NCI-H146 treated with DMSO at 0.1 percent for 48 hours (cell line): Measurements from ENCODE around the gene SLC49A3.
A peak's percentile ranks its signal among the peaks of the same experiment; 100 is the strongest.
"Not testable (repeated sequence)": the region's sequence is repeated elsewhere in the genome, so short reads cannot be mapped to it uniquely, and the experiment has no call there.

ENCODE experiments used
- DNase-seq: peaks from one replicate; lab custom pipeline; 2025; ENCODE audit not compliant: unreplicated experiment; lab: John Stamatoyannopoulos, UW

The SLC49A3 gene

GRCh38 chr4:654871-655463, 34.0 kb downstream of the SLC49A3 start:
- no peak for DNase-seq

- no peak for DNase-seq
These were observed 34.5 kb downstream of the SLC49A3 start for GRCh38 chr4:654503-654845.

- DNase-seq, result no peak
These were observed 35.0 kb downstream of the SLC49A3 start for GRCh38 chr4:653831-654502.

GRCh38 chr4:653080-653821, 35.7 kb downstream of the SLC49A3 start:
- DNase-seq, result no peak

- DNase-seq, result no peak
These were observed 36.9 kb downstream of the SLC49A3 start for GRCh38 chr4:651884-652642.

- peak; percentile 30 for DNase-seq
These were observed 37.7 kb downstream of the SLC49A3 start for GRCh38 chr4:650951-651883.

GRCh38 chr4:650461-650860, 38.5 kb downstream of the SLC49A3 start:
- DNase-seq, result no peak

- DNase-seq, result no peak
These were observed 39.1 kb downstream of the SLC49A3 start for GRCh38 chr4:649751-650310.

GRCh38 chr4:649293-649625, 39.7 kb downstream of the SLC49A3 start:
- DNase-seq, result no peak

GRCh38 chr4:648579-649292, 40.2 kb downstream of the SLC49A3 start:
- DNase-seq, result no peak

- no peak for DNase-seq
These were observed 41.5 kb downstream of the SLC49A3 start for GRCh38 chr4:647481-647880.

- no peak for DNase-seq
These were observed 42.5 kb downstream of the SLC49A3 start for GRCh38 chr4:646460-646859.

GRCh38 chr4:642366-642765, 46.6 kb downstream of the SLC49A3 start:
- DNase-seq, result not testable (repeated sequence)

- DNase-seq, result no peak
These were observed 51.2 kb downstream of the SLC49A3 start for GRCh38 chr4:637536-638280.

- no peak for DNase-seq
These were observed 52.3 kb downstream of the SLC49A3 start for GRCh38 chr4:636628-637159.

GRCh38 chr4:635851-636627, 52.9 kb downstream of the SLC49A3 start:
- no peak for DNase-seq

- not testable (repeated sequence) for DNase-seq
These were observed 53.7 kb downstream of the SLC49A3 start for GRCh38 chr4:635066-635835.
